Neuronal stem cell (in vitro differentiated cells): Measurements from ENCODE around the gene RSPH1.

Experiments
- DNase-seq: peaks from one replicate; pipeline ENCODE4 v3.0.0-alpha.2; 2013; ENCODE audit warnings: low spot score
- H2AFZ ChIP-seq: one replicate; pipeline ENCODE4 v1.6.1; 2013; ENCODE audit warnings: mild to moderate bottlenecking, low read length, inconsistent platforms
- H2AK5ac ChIP-seq: 2 replicates; pipeline ENCODE4 v1.6.1; 2013; ENCODE audit warnings: low read depth, mild to moderate bottlenecking, inconsistent platforms, low read length, moderate library complexity, mixed read lengths
- H2BK120ac ChIP-seq: 2 replicates; pipeline ENCODE4 v1.6.1; 2013; ENCODE audit warnings: low read depth, mild to moderate bottlenecking, inconsistent platforms, low read length, moderate library complexity, mixed read lengths
- H2BK12ac ChIP-seq: one replicate; pipeline ENCODE4 v1.6.1; 2013; ENCODE audit warnings: low read length, inconsistent platforms
- H2BK15ac ChIP-seq: 2 replicates; pipeline ENCODE4 v1.6.1; 2013; ENCODE audit warnings: mild to moderate bottlenecking, low read length, inconsistent platforms, mixed read lengths
- H2BK5ac ChIP-seq: one replicate; pipeline ENCODE4 v1.6.1; 2013; ENCODE audit warnings: inconsistent platforms, mild to moderate bottlenecking, low read length, moderate library complexity
- H3K14ac ChIP-seq: one replicate; pipeline ENCODE4 v1.6.1; 2013; ENCODE audit warnings: low read length, inconsistent platforms
- H3K18ac ChIP-seq: 2 replicates; pipeline ENCODE4 v1.6.1; 2013; ENCODE audit warnings: low read length, inconsistent platforms
- H3K23ac ChIP-seq: 2 replicates; pipeline ENCODE4 v1.6.1; 2013; ENCODE audit warnings: low read depth, mild to moderate bottlenecking, mixed read lengths, low read length, inconsistent platforms; ENCODE audit not compliant: poor library complexity
- H3K27ac ChIP-seq: replicated peaks from 3 replicates; pipeline ENCODE4 v1.5.1; 2013; ENCODE audit warnings: low read length, inconsistent platforms
- H3K27me3 ChIP-seq, 3 experiments: 2 replicates each; pipeline ENCODE4 v1.6.1; 2013; ENCODE audit warnings: low read length in 3 of 3, mild to moderate bottlenecking in 2 of 3, inconsistent platforms in 1 of 3, low read depth in 1 of 3, mixed read lengths in 1 of 3, moderate library complexity in 1 of 3; ENCODE audit not compliant: control insufficient read depth in 3 of 3, insufficient read depth in 3 of 3
- H3K36me3 ChIP-seq, 2 donors: replicated peaks in 1 of 2; 2 replicates each; pipeline ENCODE4 v1.6.1; 2013; ENCODE audit warnings: low read length in 2 of 2; ENCODE audit not compliant: control insufficient read depth in 2 of 2, insufficient read depth in 2 of 2
- H3K4ac ChIP-seq: 2 replicates; pipeline ENCODE4 v1.6.1; 2013; ENCODE audit warnings: inconsistent platforms, mild to moderate bottlenecking, low read length, moderate library complexity
- H3K4me1 ChIP-seq, 2 donors: 1 replicate in 1 of 2; 2 replicates in 1 of 2; pipeline ENCODE4 v1.6.1; 2013; ENCODE audit warnings: low read length in 2 of 2, low read depth in 1 of 2; ENCODE audit not compliant: control insufficient read depth in 2 of 2, insufficient read depth in 1 of 2
- H3K4me2 ChIP-seq: one replicate; pipeline ENCODE4 v1.6.1; 2013; ENCODE audit warnings: mild to moderate bottlenecking, low read length, inconsistent platforms; ENCODE audit not compliant: insufficient read depth, poor library complexity, severe bottlenecking
- H3K4me3 ChIP-seq, 2 donors: 2 replicates each; pipeline ENCODE4 v1.5.1; 2013; ENCODE audit warnings: low read length in 2 of 2, mild to moderate bottlenecking in 2 of 2, inconsistent platforms in 1 of 2, moderate library complexity in 1 of 2
- H3K79me1 ChIP-seq: one replicate; pipeline ENCODE4 v1.6.1; 2013; ENCODE audit warnings: low read depth, mild to moderate bottlenecking, inconsistent platforms, low read length, moderate library complexity
- H3K9ac ChIP-seq: one replicate; pipeline ENCODE4 v1.6.1; 2013; ENCODE audit warnings: mild to moderate bottlenecking, low read depth, low read length, inconsistent platforms; ENCODE audit not compliant: poor library complexity
- H3K9me3 ChIP-seq, 2 donors: replicated peaks in 1 of 2; 2 replicates each; pipeline versions ENCODE3 to v1.6.1; 2013; ENCODE audit warnings: low read length in 2 of 2, mild to moderate bottlenecking in 2 of 2, inconsistent platforms in 1 of 2, low read depth in 1 of 2, mixed read lengths in 1 of 2, moderate library complexity in 1 of 2; ENCODE audit not compliant: control insufficient read depth in 2 of 2, insufficient read depth in 1 of 2
- H4K8ac ChIP-seq: one replicate; pipeline ENCODE4 v1.6.1; 2013; ENCODE audit warnings: low read depth, mild to moderate bottlenecking, inconsistent platforms, low read length, moderate library complexity
- H4K91ac ChIP-seq: one replicate; pipeline ENCODE4 v1.6.1; 2013; ENCODE audit warnings: low read length, low read depth, mild to moderate bottlenecking, inconsistent platforms; ENCODE audit not compliant: poor library complexity
- WGBS, 2 donors: extraction: QIAGEN DNeasy Blood & Tissue Kit; methylation state at CpG; one replicate each; pipeline ENCODE4 v1.1.7; 2013; ENCODE audit warnings: missing lambda C conversion rate in 2 of 2, mixed read lengths in 1 of 2; ENCODE audit not compliant: insufficient read length in 2 of 2, insufficient replicate concordance in 1 of 2; ENCODE audit errors: extremely low coverage in 2 of 2; 5-methylcytosine and 5-hydroxymethylcytosine counted together

RSPH1 gene

DNA sequence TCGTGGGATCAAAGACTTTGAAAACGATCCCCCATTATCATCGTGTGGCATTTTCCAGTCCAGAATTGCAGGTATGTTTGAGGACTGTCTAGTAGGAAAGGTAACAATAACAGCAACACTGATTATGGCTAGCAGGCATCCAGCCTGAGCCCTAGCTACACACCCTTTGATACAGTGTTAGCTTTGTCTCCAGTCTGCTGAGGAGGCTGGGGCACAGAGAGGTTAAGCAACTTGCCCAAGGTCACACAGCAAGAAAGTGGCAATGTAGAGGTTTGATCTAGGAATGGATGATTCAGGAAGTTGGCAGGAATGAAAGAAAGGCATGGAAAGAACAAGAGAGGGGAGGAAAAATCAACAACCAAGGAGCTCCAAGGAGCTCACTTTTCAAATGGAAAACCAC is 61.1 kb downstream of the RSPH1 start:
- Histone ChIP-seq H3K4me2 (no peak overlapping the region), H4K91ac (no peak overlapping the region), H2AFZ (no peak overlapping the region), H2BK12ac (no peak overlapping the region), H2BK15ac (no peak overlapping the region), H2BK120ac (no peak overlapping the region), H2AK5ac (no peak overlapping the region), H3K27me3 (peaks cover 0 to 2% (median 0%) of the 10 kb centered on the region in 3 experiments), H3K4me3 (no peak overlapping the region), H3K23ac (no peak overlapping the region), H3K9me3 (peaks cover 0 to 4% of the 10 kb centered on the region in 2 donors), H3K18ac (no peak overlapping the region), H3K36me3 (no peaks in the 10 kb centered on the region), H4K8ac (no peak overlapping the region), H3K27ac (no peak overlapping the region), H2BK5ac (no peak overlapping the region), H3K14ac (no peak overlapping the region), H3K4ac (no peak overlapping the region), H3K9ac (no peak overlapping the region), H3K79me1 (no peaks in the 10 kb centered on the region), H3K4me1 (no peaks in the 10 kb centered on the region)
- no peak for DNase-seq
- no CpG with 5 or more reads among the region's 3 CpGs for WGBS, 2 donors

DNA sequence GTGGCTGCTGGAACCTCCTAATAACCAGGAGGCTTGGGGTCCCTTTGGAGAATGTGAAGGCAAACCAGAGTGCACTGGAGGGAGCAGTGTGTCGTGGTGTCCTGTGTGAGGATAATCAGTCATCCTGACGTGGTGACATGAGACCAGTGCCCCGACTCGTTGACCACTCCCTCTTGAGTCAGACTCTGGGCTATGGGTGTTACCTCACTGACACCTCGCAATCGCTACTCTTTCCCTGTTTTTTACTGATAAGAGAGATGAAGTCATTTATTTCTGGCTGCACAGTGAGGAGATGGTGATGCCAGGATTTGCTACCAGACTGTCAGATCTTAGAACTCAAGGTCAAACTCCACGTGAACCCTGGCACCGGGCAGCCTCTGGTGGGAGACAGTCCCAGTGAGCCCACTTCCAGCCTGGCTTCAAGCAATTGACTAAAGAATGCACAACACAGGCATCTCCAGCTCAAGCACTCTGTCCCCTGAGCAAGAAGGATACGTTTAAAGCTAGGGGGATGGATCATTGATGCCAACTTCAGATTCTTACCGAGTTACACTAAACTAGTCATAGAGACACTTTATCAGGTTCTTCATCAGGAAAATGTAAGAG is 62.0 kb downstream of the RSPH1 start:
- no peak for DNase-seq
- H2AK5ac ChIP-seq: no peak overlapping the region

DNA sequence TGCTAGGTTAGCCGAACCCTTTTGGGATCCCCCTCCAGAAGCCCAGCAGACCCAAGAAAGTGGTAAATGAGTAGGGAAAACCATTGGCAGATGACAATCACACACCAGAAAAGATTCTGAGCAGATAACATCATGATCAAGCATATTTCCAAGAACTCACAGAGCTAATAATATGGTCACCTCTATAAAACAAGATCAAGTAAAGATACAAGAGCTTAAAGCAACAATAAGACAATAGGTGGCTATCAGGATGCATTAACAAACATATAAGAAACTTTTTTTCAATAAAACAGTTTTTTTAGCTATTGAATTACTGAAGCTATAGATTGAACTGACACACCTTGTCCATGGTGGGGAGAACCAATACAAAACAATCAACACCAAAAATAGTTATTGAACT is 63.3 kb downstream of the RSPH1 start:
- H3K4me3 ChIP-seq: no peak overlapping the region
- no peak overlapping the region for H3K4me2 ChIP-seq
- H3K27me3 ChIP-seq: no peaks in the 10 kb centered on the region
- no peak for DNase-seq
- H3K23ac ChIP-seq: no peak overlapping the region
- H3K14ac ChIP-seq: no peak overlapping the region
- no peaks in the 10 kb centered on the region for H3K36me3 ChIP-seq
- no peak overlapping the region for H2BK12ac ChIP-seq
- no peak overlapping the region for H3K9ac ChIP-seq
- H3K18ac ChIP-seq: no peak overlapping the region
- no peak overlapping the region for H2BK120ac ChIP-seq
- no peak overlapping the region for H3K4ac ChIP-seq
- H4K8ac ChIP-seq: no peak overlapping the region
- no peak overlapping the region for H2AK5ac ChIP-seq
- H3K27ac ChIP-seq: no peak overlapping the region
- no CpG with 5 or more reads among the region's 1 CpG for WGBS, 2 donors
- H2BK15ac ChIP-seq: no peak overlapping the region
- peaks cover 0 to 4% of the 10 kb centered on the region in 2 donors for H3K9me3 ChIP-seq
- no peak overlapping the region for H2AFZ ChIP-seq
- no peak overlapping the region for H4K91ac ChIP-seq
- H3K4me1 ChIP-seq: no peaks in the 10 kb centered on the region
- no peaks in the 10 kb centered on the region for H3K79me1 ChIP-seq
- no peak overlapping the region for H2BK5ac ChIP-seq

More for the DNA sequence above, 62.0 kb downstream of the RSPH1 start:
- Histone ChIP-seq H3K18ac (no peak overlapping the region), H3K4me3 (no peak overlapping the region), H2BK120ac (no peak overlapping the region), H3K4ac (no peak overlapping the region), H3K4me1 (no peaks in the 10 kb centered on the region), H2BK5ac (no peak overlapping the region), H3K27me3 (no peaks in the 10 kb centered on the region), H2AFZ (no peak overlapping the region), H3K9me3 (peaks cover 0 to 4% of the 10 kb centered on the region in 2 donors), H3K79me1 (no peaks in the 10 kb centered on the region), H3K4me2 (no peak overlapping the region), H3K14ac (no peak overlapping the region), H3K9ac (no peak overlapping the region), H3K23ac (no peak overlapping the region), H2BK15ac (no peak overlapping the region), H4K8ac (no peak overlapping the region), H4K91ac (no peak overlapping the region), H2BK12ac (no peak overlapping the region), H3K27ac (no peak overlapping the region), H3K36me3 (no peaks in the 10 kb centered on the region)
- no CpG with 5 or more reads among the region's 10 CpGs for WGBS, 2 donors

DNA sequence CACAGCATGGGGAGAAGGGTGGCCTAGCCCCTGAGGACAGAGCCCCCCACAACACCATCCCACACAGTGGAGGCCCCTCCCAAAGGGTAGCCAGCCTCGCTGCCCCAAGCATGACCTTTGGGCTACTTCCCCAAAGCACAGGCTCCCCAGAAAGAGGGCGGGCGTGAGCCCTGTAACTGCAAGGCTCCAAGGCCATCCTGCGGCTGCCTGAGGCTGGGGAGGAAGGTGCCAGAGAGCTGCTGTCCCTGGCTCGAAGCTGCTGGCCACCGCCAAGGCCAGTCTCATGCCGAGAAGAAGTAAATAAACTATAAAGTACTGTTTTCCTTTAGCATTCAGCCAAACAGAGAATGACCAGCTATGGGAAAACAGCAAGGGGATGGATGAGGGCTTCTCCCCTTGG is 64.8 kb downstream of the RSPH1 start:
- Histone ChIP-seq H3K9ac (no peak overlapping the region), H2BK5ac (no peak overlapping the region), H3K79me1 (no peaks in the 10 kb centered on the region), H2AK5ac (no peak overlapping the region), H2BK12ac (no peak overlapping the region), H3K36me3 (no peaks in the 10 kb centered on the region), H3K27ac (no peak overlapping the region), H3K27me3 (no peaks in the 10 kb centered on the region), H3K18ac (no peak overlapping the region), H3K4me2 (no peak overlapping the region), H3K14ac (no peak overlapping the region), H4K91ac (no peak overlapping the region), H4K8ac (no peak overlapping the region), H3K4ac (no peak overlapping the region), H2AFZ (no peak overlapping the region), H3K4me3 (no peak overlapping the region), H3K4me1 (no peaks in the 10 kb centered on the region), H3K9me3 (peaks cover 0 to 4% of the 10 kb centered on the region in 2 donors), H3K23ac (no peak overlapping the region), H2BK120ac (no peak overlapping the region), H2BK15ac (no peak overlapping the region)
- WGBS, 2 donors: no CpG with 5 or more reads among the region's 7 CpGs
- DNase-seq: no peak
